ENCODE results near the gene CACYBP. TPM values are rescaled to one million over a fixed set of nuclear protein-coding genes. Genes with fewer than 3 reads are reported as not detected.

The CACYBP gene
- total and polyA plus RNA-seq, 2 of the 8 experiments (the other 6 are each of a cell fraction or from before 2014, with no cell fraction given), result 28.3 to 247 TPM

DNA sequence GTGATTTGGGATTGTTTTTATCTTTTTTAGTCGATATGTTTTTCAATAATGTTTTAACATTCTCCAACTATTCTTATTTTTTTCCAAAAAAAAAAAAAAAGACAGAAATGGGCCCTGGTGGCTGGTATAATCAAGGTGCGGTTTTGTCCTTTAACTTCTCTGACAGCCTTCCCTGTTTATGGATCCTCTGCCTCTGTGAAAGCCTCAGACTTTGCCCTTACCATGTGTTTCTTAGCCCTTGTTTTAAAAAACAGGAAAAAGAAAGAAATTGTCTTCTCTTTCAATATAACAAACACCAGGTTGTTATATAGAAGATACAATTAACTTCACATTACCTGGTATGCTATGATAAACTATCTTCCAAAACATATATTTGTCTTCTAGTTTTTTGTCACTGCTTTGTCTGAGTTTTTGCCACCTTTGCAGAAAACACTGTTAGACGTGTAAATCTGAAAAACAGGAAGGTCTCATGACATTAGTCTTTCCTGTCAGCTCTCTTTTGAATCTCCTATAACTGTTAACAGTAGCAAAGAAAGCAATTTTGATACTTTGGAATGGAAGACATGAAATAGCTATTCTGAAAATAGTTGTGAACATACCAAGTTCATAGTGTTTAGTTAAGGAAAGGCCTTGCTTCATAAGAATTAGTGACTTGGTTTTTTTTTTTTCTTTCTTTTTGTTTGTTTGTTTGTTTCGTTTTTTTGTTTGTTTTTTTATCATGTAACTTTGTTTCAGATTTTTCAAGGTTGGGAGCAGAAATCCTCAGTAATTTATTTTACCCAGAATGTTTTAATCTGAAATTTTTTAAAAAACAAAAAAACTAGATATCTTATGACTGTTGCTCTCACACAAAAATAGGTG, 31.7 kb upstream of the CACYBP start:
- H3K79me1 ChIP-seq (ENCODE audit: low read depth, low read length), result no peaks in the 10 kb centered on the region
- H3K56ac ChIP-seq (replicated peaks; ENCODE audit: insufficient read length, low read depth, low read length), result no peak overlapping the region
- no peak overlapping the region for H3K4me3 ChIP-seq (ENCODE audit: extremely low read depth in 1 of 4, insufficient read depth in 2 of 4, low read depth in 3 of 4, low read length in 4 of 4)
- CTCF ChIA-PET (ENCODE audit: partially characterized antibody), result interaction anchor here (2.1 kb wide), 1 partner anchor 15 kb away, joined by 9 read pairs; no protein-coding TSS in a partner anchor
- peaks cover 16 to 77% (median 28%) of the 10 kb centered on the region in 4 experiments for H3K36me3 ChIP-seq (ENCODE audit: control insufficient read depth in 2 of 4, insufficient read depth in 4 of 4, low read length in 3 of 4)
- H3K79me2 ChIP-seq (ENCODE audit: control insufficient read depth in 1 of 2, insufficient read depth in 2 of 2, low read length in 2 of 2), result peaks cover 0 to 12% of the 10 kb centered on the region in 2 experiments; a peak in 1 of 4 replicates
- POLR2A ChIA-PET (ENCODE audit: partially characterized antibody), result interaction anchor here (1.6 kb wide), 1 partner anchor 31 kb away, joined by 5 read pairs; no protein-coding TSS in a partner anchor
- no peak overlapping the region for H3K4me2 ChIP-seq (ENCODE audit: insufficient read depth in 1 of 2, low read depth in 2 of 2, low read length in 2 of 2)
- H3K14ac ChIP-seq (ENCODE audit: insufficient read length), result no peak overlapping the region
- DNase-seq (ENCODE audit: low read depth in 1 of 2, low spot score in 2 of 2) (no peak), FAIRE-seq (no peak)
- 79 to 100% methylated on average over 1 to 4 of the region's 4 CpGs for WGBS, 2 experiments (ENCODE audit: extremely low coverage in 1 of 2, insufficient coverage in 1 of 2, insufficient read length in 1 of 2, insufficient replicate concordance in 2 of 2, low coverage in 1 of 2, low lambda C conversion rate in 2 of 2, missing lambda C conversion rate in 1 of 2)
- H2BK20ac ChIP-seq (ENCODE audit: low read length), result no peak overlapping the region
- no peak overlapping the region for H4K8ac ChIP-seq (ENCODE audit: extremely low read depth, insufficient read depth, low read length)
- H3K27ac ChIP-seq (ENCODE audit: low read depth, low read length), result no peak overlapping the region
- no peak overlapping the region for H2BK120ac ChIP-seq (replicated peaks; ENCODE audit: low read depth, low read length)
- H2BK12ac ChIP-seq (ENCODE audit: low read depth, low read length), result no peak overlapping the region
- no peak overlapping the region for H3K18ac ChIP-seq (ENCODE audit: extremely low read depth, low read length)
- H4K5ac ChIP-seq (ENCODE audit: insufficient read length, low read depth, low read length), result no peak overlapping the region
- no peaks in the 10 kb centered on the region for H3K27me3 ChIP-seq (replicated peaks in 1 of 4; ENCODE audit: control insufficient read depth in 3 of 4, extremely low read depth in 1 of 4, insufficient read depth in 3 of 4, low read length in 3 of 4)
- peaks cover 3 to 4% of the 10 kb centered on the region in 2 experiments for H4K20me1 ChIP-seq (replicated peaks in 1 of 2; ENCODE audit: control insufficient read depth in 1 of 2, insufficient read depth in 2 of 2, low read length in 2 of 2)
- no peak overlapping the region for H4K91ac ChIP-seq (replicated peaks; ENCODE audit: insufficient read length, low read length)
- no peak overlapping the region for H3K23ac ChIP-seq (ENCODE audit: insufficient read length)
- H3K9me3 ChIP-seq (ENCODE audit: insufficient read depth in 2 of 2, low read depth in 1 of 2, low read length in 1 of 2), result no peaks in the 10 kb centered on the region
- H3K9ac ChIP-seq (replicated peaks in 1 of 4; ENCODE audit: extremely low read depth in 1 of 4, low read depth in 3 of 4, low read length in 3 of 4), result no peak overlapping the region
- no peaks in the 10 kb centered on the region for H3K23me2 ChIP-seq (ENCODE audit: low read depth, low read length)
- no peak overlapping the region for H2BK5ac ChIP-seq (ENCODE audit: low read depth, low read length)
- H3K4me1 ChIP-seq (replicated peaks in 1 of 4; ENCODE audit: control insufficient read depth in 3 of 4, insufficient read depth in 4 of 4, low read length in 3 of 4), result peaks cover 0 to 2% (median 0%) of the 10 kb centered on the region in 4 experiments; a peak in 1 of 7 replicates
- no peak overlapping the region for H3K4ac ChIP-seq (replicated peaks; ENCODE audit: insufficient read length, low read depth, low read length)
- H2AK5ac ChIP-seq (ENCODE audit: low read depth, low read length), result no peak overlapping the region
- H2BK15ac ChIP-seq (ENCODE audit: low read length), result no peak overlapping the region
- TF ChIP-seq TCF12 (IDR thresholded peaks at IDR 0.05; ENCODE audit: low read depth, low read length), result no peak
- H2AFZ ChIP-seq (ENCODE audit: low read length), result no peak overlapping the region
